A549 (cell line): Measurements from ENCODE around the gene TPCN1. TPM values are rescaled to one million over a fixed set of nuclear protein-coding genes. Genes with fewer than 3 reads are reported as not detected.

ENCODE experiments used
- ATAC-seq, 2 experiments: fragments of 200-7000 bp in 1 of 2; fragments of >200 bp in 1 of 2; cut with Nextera tagmentation in 1 of 2; cut with Tn5 transposase in 1 of 2; 3 replicates each; pipeline versions ENCODE4 v1.8.0 to v1.9.1; 2018 to 2020; ENCODE audit warnings: mild to moderate bottlenecking in 1 of 2, moderate library complexity in 1 of 2
- CTCF ChIA-PET: fragments of 300-600 bp; sonication (Branson Sonifier 250); formaldehyde crosslinking; extraction: SDS; loops from one replicate; lab custom pipeline; 2021; ENCODE audit warnings: antibody characterized with exemption, inconsistent platforms; lab: Yijun Ruan, JAX
- POLR2A ChIA-PET: fragments of 350-600 bp; formaldehyde crosslinking; extraction: SDS; loops from one replicate; lab custom pipeline; 2021; ENCODE audit warnings: antibody characterized with exemption, inconsistent platforms; lab: Yijun Ruan, JAX
- DNase-seq, 2 experiments: peaks; one replicate each; pipeline versions ENCODE4 v3.0.0 to v3.0.0-alpha.2; 2011 to 2016; ENCODE audit warnings: low read depth in 1 of 2, low spot score in 1 of 2
- FAIRE-seq: peaks from 2 replicates; lab custom pipeline; 2011; peaks lifted over from hg19 to GRCh38; lab: Jason Lieb, UNC
- H3K27ac ChIP-seq, 2 experiments: fragments of >200 bp; sonication (Bioruptor Twin); formaldehyde crosslinking; 3 replicates each; pipeline ENCODE4 v1.5.1; 2016 to 2017
- H3K4me1 ChIP-seq: fragments of >200 bp; sonication (Bioruptor Twin); formaldehyde crosslinking; 3 replicates; pipeline ENCODE4 v1.6.1; 2016
- H3K4me2 ChIP-seq: fragments of >200 bp; sonication (Bioruptor Twin); formaldehyde crosslinking; 3 replicates; pipeline ENCODE4 v1.6.1; 2016
- H3K4me3 ChIP-seq: fragments of >200 bp; sonication (Bioruptor Twin); formaldehyde crosslinking; 3 replicates; pipeline ENCODE4 v1.5.1; 2016
- H3K9me3 ChIP-seq: fragments of >200 bp; sonication (Bioruptor Twin); formaldehyde crosslinking; 3 replicates; pipeline ENCODE4 v1.6.1; 2016
- BCL3 ChIP-seq: fragments of >200 bp; sonication (Bioruptor Twin); formaldehyde crosslinking; IDR thresholded peaks from 3 replicates; pipeline ENCODE4 v1.6.1; 2016
- E2F6 ChIP-seq: IDR thresholded peaks from 2 replicates; pipeline ENCODE4 v1.6.1; 2012; ENCODE audit warnings: low read depth, borderline replicate concordance
- FOSL2 ChIP-seq, 2 experiments: fragments of 450-650 bp in 1 of 2; fragments of >200 bp in 1 of 2; sonication (Bioruptor Twin) in 1 of 2; formaldehyde crosslinking; IDR thresholded peaks; 2 replicates each; pipeline versions ENCODE4 v1.5.0 to v1.6.1; 2016 to 2020; ENCODE audit warnings: mild to moderate bottlenecking in 1 of 2, moderate library complexity in 1 of 2
- FOXS1 ChIP-seq: fragments of 250-450 bp; sonication (Bioruptor Pico); IDR thresholded peaks from 2 replicates; pipeline ENCODE4 v1.5.0; 2020; ENCODE audit warnings: mild to moderate bottlenecking, moderate library complexity
- GATA3 ChIP-seq: IDR thresholded peaks from 2 replicates; pipeline ENCODE4 v1.6.1; 2012; ENCODE audit warnings: borderline replicate concordance
- HDAC2 ChIP-seq: fragments of 200-600 bp; sonication (generic); IDR thresholded peaks from 2 replicates; pipeline ENCODE4 v1.6.1; 2016
- HOXB5 ChIP-seq: fragments of 250-450 bp; sonication (Bioruptor Pico); IDR thresholded peaks from 2 replicates; pipeline ENCODE4 v1.5.0; 2020; ENCODE audit warnings: mild to moderate bottlenecking, moderate library complexity
- JUN ChIP-seq, 2 experiments: fragments of >200 bp; sonication (Bioruptor Twin); formaldehyde crosslinking; IDR thresholded peaks; 2 replicates in 1 of 2; 3 replicates in 1 of 2; pipeline ENCODE4 v1.6.1; 2016 to 2017
- KDM5A ChIP-seq: fragments of 200-600 bp; sonication (generic); IDR thresholded peaks from 2 replicates; pipeline ENCODE4 v1.6.1; 2016; ENCODE audit warnings: antibody characterized with exemption, mild to moderate bottlenecking
- MAX ChIP-seq: IDR thresholded peaks from 2 replicates; pipeline ENCODE4 v1.6.1; 2012
- MYC ChIP-seq: IDR thresholded peaks from 2 replicates; pipeline ENCODE4 v1.6.1; 2012; ENCODE audit warnings: mild to moderate bottlenecking, inconsistent platforms, low read length, improper control_type of control experiment, borderline replicate concordance
- NFE2L2 ChIP-seq: fragments of 150-350 bp; conservative IDR thresholded peaks from 2 replicates; pipeline ENCODE4 v1.6.1; 2014; ENCODE audit warnings: low read length
- NPAS2 ChIP-seq: fragments of 250-450 bp; sonication (Bioruptor Pico); IDR thresholded peaks from 2 replicates; pipeline ENCODE4 v1.8.0; 2022; ENCODE audit warnings: mild to moderate bottlenecking, moderate library complexity, borderline replicate concordance
- PBX3 ChIP-seq: IDR thresholded peaks from 2 replicates; pipeline ENCODE4 v1.6.1; 2012
- PHF8 ChIP-seq: fragments of 200-600 bp; sonication (generic); IDR thresholded peaks from 2 replicates; pipeline ENCODE4 v1.6.1; 2016; ENCODE audit warnings: low read depth, mild to moderate bottlenecking, antibody characterized with exemption, moderate library complexity, borderline replicate concordance
- POLR2A ChIP-seq: IDR thresholded peaks from 2 replicates; pipeline ENCODE4 v1.6.1; 2012; ENCODE audit warnings: mild to moderate bottlenecking, low read length
- POLR2AphosphoS2 ChIP-seq: conservative IDR thresholded peaks from 2 replicates; pipeline ENCODE4 v1.6.1; 2012; ENCODE audit warnings: low read length, improper control_type of control experiment, inconsistent platforms
- RNF2 ChIP-seq: fragments of 200-600 bp; sonication (generic); IDR thresholded peaks from 2 replicates; pipeline ENCODE4 v1.6.1; 2016; ENCODE audit warnings: low read depth, mild to moderate bottlenecking, antibody characterized with exemption, moderate library complexity, borderline replicate concordance
- TFCP2L1 ChIP-seq: fragments of 250-450 bp; sonication (Bioruptor Pico); IDR thresholded peaks from 2 replicates; pipeline ENCODE4 v1.5.0; 2021; ENCODE audit warnings: mild to moderate bottlenecking
- USF2 ChIP-seq: fragments of 450-650 bp; IDR thresholded peaks from 2 replicates; pipeline ENCODE4 v1.6.1; 2014; ENCODE audit warnings: antibody characterized with exemption
- ZC3H11A ChIP-seq: fragments of 450-650 bp; IDR thresholded peaks from 2 replicates; pipeline ENCODE4 v1.6.1; 2014; ENCODE audit warnings: antibody characterized with exemption, mild to moderate bottlenecking
- WGBS: methylation state at CpG from one replicate; pipeline ENCODE4 v1.1.6; 2017; ENCODE audit errors: missing lambda C conversion rate; 5-methylcytosine and 5-hydroxymethylcytosine counted together
- polyA minus RNA-seq: library from RNA; depleted of rRNA, polyadenylated mRNA; stranded (reverse); fragments of >200 nt; gene quantifications from 2 replicates; pipeline ENCODE4 v1.2.3, GENCODE V29; 2011; rRNA and poly(A)+ RNA removed
- polyA plus RNA-seq, 4 experiments: library from polyadenylated mRNA; depleted of rRNA in 3 of 4; stranded (reverse); fragments of >200 nt; fragmentation: RNase III in 1 of 4; extraction: RNeasy Plus Mini Kit Qiagen cat#74134 plus additional on column Dnase treatment in 1 of 4; gene quantifications; 2 replicates in 3 of 4; 3 replicates in 1 of 4; pipeline ENCODE4 v1.2.3, GENCODE V29; 2011 to 2017

TPCN1 gene
- polyA plus RNA-seq (2011; rRNA removed) = 24.1 and 28.7 TPM in 2 replicates
- polyA plus RNA-seq (2012; cell fraction: cytosol; rRNA removed) = 26.0 and 34.1 TPM in 2 replicates
- 98.9 and 125 TPM in 2 replicates for polyA plus RNA-seq (2012; cell fraction: nucleus; rRNA removed)
- 20.5 to 21.9 TPM (median 21.0 TPM) in 3 replicates for polyA plus RNA-seq (2017; fragmentation: RNase III; extraction: RNeasy Plus Mini Kit Qiagen cat#74134 plus additional on column Dnase treatment)
- polyA minus RNA-seq = 31.8 and 38.7 TPM in 2 replicates

- WGBS = 2% methylated on average over 65 of the region's 68 CpGs
- FAIRE-seq (no peak), DNase-seq (peak; percentile 98 to 100), ATAC-seq (peak; percentile 93 to 96)
- peak within 1 kb of the TSS; percentile 67 for H3K4me3 ChIP-seq
- H3K4me1 ChIP-seq = peaks cover 20% of the 10 kb centered on the region
- CTCF ChIA-PET = interaction anchor here (1.1 to 5.3 kb wide), 4 partner anchors 9 to 29 kb away, joined by 3 to 35 read pairs (median 4); no protein-coding TSS in a partner anchor
- no peaks in the 10 kb centered on the region for H3K9me3 ChIP-seq
- peak within 1 kb of the TSS; percentile 96 for H3K4me2 ChIP-seq
- peak within 1 kb of the TSS; percentile 80 to 93 for H3K27ac ChIP-seq
- TF ChIP-seq JUN (IDR thresholded peaks at IDR 0.05) (peak in 1 of 2 experiments; percentile 91; a peak in 3 of 5 replicates), MAX (peak; percentile 91), PHF8 (peak; percentile 64), PBX3 (peak; percentile 95), HOXB5 (CRISPR knock-in tag) (0 out of 2 replicates have a peak, but pooled peaks have one; percentile 24), E2F6 (0 out of 2 replicates have a peak, but pooled peaks have one; percentile 34), BCL3 (peak; percentile 79; the same call in 2 of the 3 replicates), TFCP2L1 (0 out of 2 replicates have a peak, but pooled peaks have one; percentile 28), USF2 (peak; percentile 71), POLR2A (peak; percentile 98), RNF2 (no peak), MYC (peak; percentile 72; the same call in 1 of the 2 replicates), NPAS2 (CRISPR knock-in tag) (no peak), ZC3H11A (no peak)
- POLR2A ChIA-PET = interaction anchor here (1.0 to 2.2 kb wide), 10 partner anchors 9 to 114 kb away, joined by 3 to 11 read pairs (median 4); partner anchors contain the start of genes DDX54, RITA1 and SLC8B1
Observed at GRCh38 chr12:113221181-113221996, at the start of gene TPCN1. Gene TPCN1 (plus strand): TSS chr12:113221464. CDS start chr12:113226853, 5,389 bp downstream.

- TF ChIP-seq USF2 (no peak), HOXB5 (CRISPR knock-in tag) (no peak), GATA3 (no peak), HDAC2 (no peak), FOSL2 (IDR thresholded peaks at IDR 0.05) (no peak), FOSL2 (CRISPR knock-in tag; IDR thresholded peaks at IDR 0.05) (no peak), MYC (no peak), FOXS1 (no peak), RNF2 (no peak), KDM5A (no peak), POLR2AphosphoS2 (no peak), NFE2L2 (no peak)
- FAIRE-seq (no peak), ATAC-seq (no peak), DNase-seq (no peak)
- 94% methylated on average over 9 of the region's 9 CpGs for WGBS
- Histone ChIP-seq H3K4me3 (no peak overlapping the region), H3K4me1 (no peaks in the 10 kb centered on the region), H3K27ac (no peak overlapping the region), H3K4me2 (no peak overlapping the region), H3K9me3 (no peaks in the 10 kb centered on the region; the same call in 2 of the 3 replicates)
- POLR2A ChIA-PET = interaction anchor here (1.2 kb wide), 1 partner anchor 14 kb away, joined by 4 read pairs; the partner anchor contains the start of genes DDX54 and RITA1
- CTCF ChIA-PET = interaction anchor here (0.9 to 7.8 kb wide), 10 partner anchors 10 to 178 kb away, joined by 3 to 82 read pairs (median 4); partner anchors contain the start of gene DDX54
Observed at GRCh38 chr12:113171543-113171942, 49.7 kb upstream of the TPCN1 start.
